SK-N-SH treated with all-trans-retinoic acid at 6 μM for 48 hours (cell line): ENCODE results near the gene TGIF1.

Experiments
- ATAC-seq: fragments of 200-7000 bp; cut with Tn5 transposase; 3 replicates; pipeline ENCODE4 v1.9.1; 2020; ENCODE audit warnings: mild to moderate bottlenecking, moderate library complexity
- ARNTL ChIP-seq: fragments of 450-650 bp; formaldehyde crosslinking; IDR thresholded peaks from 2 replicates; pipeline ENCODE4 v1.5.0; 2020; ENCODE audit warnings: low read depth, mild to moderate bottlenecking, moderate library complexity, borderline replicate concordance
- BACH2 ChIP-seq: fragments of 250-450 bp; sonication (Bioruptor Pico); IDR thresholded peaks from 2 replicates; pipeline ENCODE4 v1.9.0; 2021; ENCODE audit warnings: mild to moderate bottlenecking, borderline replicate concordance
- CREB5 ChIP-seq: fragments of 250-450 bp; sonication (Bioruptor Pico); IDR thresholded peaks from 2 replicates; pipeline ENCODE4 v1.5.1; 2020; ENCODE audit warnings: low read depth, mild to moderate bottlenecking, moderate library complexity
- CSDC2 ChIP-seq: fragments of 250-450 bp; sonication (Bioruptor Pico); IDR thresholded peaks from 2 replicates; pipeline ENCODE4 v1.5.0; 2020; ENCODE audit warnings: mild to moderate bottlenecking, moderate library complexity
- CSRNP3 ChIP-seq: fragments of 250-450 bp; sonication (Bioruptor Pico); IDR thresholded peaks from 2 replicates; pipeline ENCODE4 v1.5.1; 2021; ENCODE audit warnings: mild to moderate bottlenecking, moderate library complexity
- ESRRG ChIP-seq: fragments of 250-450 bp; sonication (Bioruptor Pico); IDR thresholded peaks from 2 replicates; pipeline ENCODE4 v1.6.1; 2021; ENCODE audit warnings: mild to moderate bottlenecking
- GLIS3 ChIP-seq: fragments of 250-450 bp; sonication (Bioruptor Pico); IDR thresholded peaks from 2 replicates; pipeline ENCODE4 v1.5.0; 2020; ENCODE audit warnings: mild to moderate bottlenecking, moderate library complexity
- ISL1 ChIP-seq: fragments of 250-450 bp; sonication (Bioruptor Pico); IDR thresholded peaks from 2 replicates; pipeline ENCODE4 v2.1.2; 2022; ENCODE audit warnings: mild to moderate bottlenecking, moderate library complexity
- OSR1 ChIP-seq: fragments of 250-450 bp; sonication (Bioruptor Pico); IDR thresholded peaks from 2 replicates; pipeline ENCODE4 v1.8.0; 2022; ENCODE audit warnings: moderate library complexity, mild to moderate bottlenecking, inconsistent platforms
- PATZ1 ChIP-seq: fragments of 250-450 bp; sonication (Bioruptor Pico); IDR thresholded peaks from 2 replicates; pipeline ENCODE4 v1.8.0; 2020; ENCODE audit warnings: mild to moderate bottlenecking, moderate library complexity, borderline replicate concordance
- POU6F1 ChIP-seq: fragments of 250-450 bp; sonication (Bioruptor Pico); IDR thresholded peaks from 2 replicates; pipeline ENCODE4 v1.8.0; 2021; ENCODE audit warnings: low read depth, mild to moderate bottlenecking, moderate library complexity, borderline replicate concordance
- PPARA ChIP-seq: fragments of 250-450 bp; sonication (Bioruptor Pico); IDR thresholded peaks from 2 replicates; pipeline ENCODE4 v1.5.0; 2020; ENCODE audit warnings: mild to moderate bottlenecking, borderline replicate concordance
- RARB ChIP-seq: fragments of 250-450 bp; sonication (Bioruptor Pico); IDR thresholded peaks from 2 replicates; pipeline ENCODE4 v1.8.0; 2021; ENCODE audit warnings: mild to moderate bottlenecking, moderate library complexity
- SNAI2 ChIP-seq: fragments of 250-450 bp; sonication (Bioruptor Pico); IDR thresholded peaks from 2 replicates; pipeline ENCODE4 v1.5.0; 2020; ENCODE audit warnings: mild to moderate bottlenecking, moderate library complexity
- TCF4 ChIP-seq: fragments of 250-450 bp; sonication (Bioruptor Pico); IDR thresholded peaks from 2 replicates; pipeline ENCODE4 v1.8.0; 2021; ENCODE audit warnings: mild to moderate bottlenecking, moderate library complexity, borderline replicate concordance
- TOX ChIP-seq: fragments of 250-450 bp; sonication (Bioruptor Pico); IDR thresholded peaks from 2 replicates; pipeline ENCODE4 v1.8.0; 2021; ENCODE audit warnings: mild to moderate bottlenecking, moderate library complexity, borderline replicate concordance
- ZC3H10 ChIP-seq: fragments of 250-450 bp; sonication (Bioruptor Pico); IDR thresholded peaks from 2 replicates; pipeline ENCODE4 v1.5.1; 2021; ENCODE audit warnings: mild to moderate bottlenecking, moderate library complexity
- ZFP3 ChIP-seq: fragments of 250-450 bp; sonication (Bioruptor Pico); IDR thresholded peaks from 2 replicates; pipeline ENCODE4 v1.5.0; 2020; ENCODE audit warnings: mild to moderate bottlenecking, moderate library complexity
- ZNF565 ChIP-seq: fragments of 450-650 bp; formaldehyde crosslinking; conservative IDR thresholded peaks from 2 replicates; pipeline ENCODE4 v1.5.0; 2020; ENCODE audit warnings: low read depth, mild to moderate bottlenecking, moderate library complexity
- ZNF70 ChIP-seq: fragments of 450-650 bp; formaldehyde crosslinking; IDR thresholded peaks from 2 replicates; pipeline ENCODE4 v1.5.0; 2020; ENCODE audit warnings: mild to moderate bottlenecking, moderate library complexity
- ZNF8 ChIP-seq: fragments of 450-650 bp; formaldehyde crosslinking; IDR thresholded peaks from 2 replicates; pipeline ENCODE4 v1.5.0; 2020; ENCODE audit warnings: mild to moderate bottlenecking, moderate library complexity

The TGIF1 gene

GRCh38 chr18:3429121-3429520 lies 20.9 kb upstream of the TGIF1 start:
- TF ChIP-seq ZNF70 (CRISPR knock-in tag) (no peak), CREB5 (CRISPR knock-in tag) (no peak), ESRRG (CRISPR knock-in tag) (no peak), CSDC2 (CRISPR knock-in tag) (no peak), ZNF8 (no peak), ARNTL (CRISPR knock-in tag) (no peak), POU6F1 (CRISPR knock-in tag) (no peak), TOX (CRISPR knock-in tag) (no peak), RARB (no peak), PATZ1 (CRISPR knock-in tag) (no peak), SNAI2 (no peak), BACH2 (CRISPR knock-in tag) (no peak), TCF4 (CRISPR knock-in tag) (no peak)
- no peak for ATAC-seq

- TF ChIP-seq ZC3H10 (CRISPR knock-in tag) = no peak
- ATAC-seq = no peak
Measured at GRCh38 chr18:3434685-3435084, 15.3 kb upstream of the TGIF1 start.

GRCh38 chr18:3440341-3440740 lies 9.6 kb upstream of the TGIF1 start:
- TF ChIP-seq ZC3H10 (CRISPR knock-in tag) = no peak
- no peak for TF ChIP-seq ISL1 (CRISPR knock-in tag)
- TF ChIP-seq ZNF8 = no peak
- no peak for TF ChIP-seq PATZ1 (CRISPR knock-in tag)
- TF ChIP-seq OSR1 (CRISPR knock-in tag) = no peak
- no peak for TF ChIP-seq ESRRG (CRISPR knock-in tag)
- no peak for TF ChIP-seq GLIS3
- TF ChIP-seq TOX (CRISPR knock-in tag) = no peak
- no peak for TF ChIP-seq ZNF565 (CRISPR knock-in tag)
- TF ChIP-seq CSDC2 (CRISPR knock-in tag) = no peak
- TF ChIP-seq CREB5 (CRISPR knock-in tag) = no peak
- no peak for TF ChIP-seq ARNTL (CRISPR knock-in tag)
- no peak for TF ChIP-seq TCF4 (CRISPR knock-in tag)
- TF ChIP-seq RARB = no peak
- TF ChIP-seq CSRNP3 (CRISPR knock-in tag) = no peak
- no peak for ATAC-seq

- peak; percentile 82 for ATAC-seq
- TF ChIP-seq ISL1 (CRISPR knock-in tag) (no peak), RARB (no peak), GLIS3 (no peak), ZFP3 (CRISPR knock-in tag) (no peak), ZC3H10 (CRISPR knock-in tag) (no peak), PPARA (CRISPR knock-in tag) (no peak), OSR1 (CRISPR knock-in tag) (no peak), BACH2 (CRISPR knock-in tag) (no peak), POU6F1 (CRISPR knock-in tag) (no peak), ESRRG (CRISPR knock-in tag) (no peak), CSDC2 (CRISPR knock-in tag) (no peak)
Measured at GRCh38 chr18:3441290-3441689, 8.7 kb upstream of the TGIF1 start.
